CD1c-positive myeloid dendritic cell (primary cell): Measurements from ENCODE around the gene ADCY7.

Source experiments
- DNase-seq: peaks from one replicate; pipeline ENCODE4 v3.0.0-alpha.2; 2016; ENCODE audit errors: extremely low spot score

The ADCY7 gene

DNA sequence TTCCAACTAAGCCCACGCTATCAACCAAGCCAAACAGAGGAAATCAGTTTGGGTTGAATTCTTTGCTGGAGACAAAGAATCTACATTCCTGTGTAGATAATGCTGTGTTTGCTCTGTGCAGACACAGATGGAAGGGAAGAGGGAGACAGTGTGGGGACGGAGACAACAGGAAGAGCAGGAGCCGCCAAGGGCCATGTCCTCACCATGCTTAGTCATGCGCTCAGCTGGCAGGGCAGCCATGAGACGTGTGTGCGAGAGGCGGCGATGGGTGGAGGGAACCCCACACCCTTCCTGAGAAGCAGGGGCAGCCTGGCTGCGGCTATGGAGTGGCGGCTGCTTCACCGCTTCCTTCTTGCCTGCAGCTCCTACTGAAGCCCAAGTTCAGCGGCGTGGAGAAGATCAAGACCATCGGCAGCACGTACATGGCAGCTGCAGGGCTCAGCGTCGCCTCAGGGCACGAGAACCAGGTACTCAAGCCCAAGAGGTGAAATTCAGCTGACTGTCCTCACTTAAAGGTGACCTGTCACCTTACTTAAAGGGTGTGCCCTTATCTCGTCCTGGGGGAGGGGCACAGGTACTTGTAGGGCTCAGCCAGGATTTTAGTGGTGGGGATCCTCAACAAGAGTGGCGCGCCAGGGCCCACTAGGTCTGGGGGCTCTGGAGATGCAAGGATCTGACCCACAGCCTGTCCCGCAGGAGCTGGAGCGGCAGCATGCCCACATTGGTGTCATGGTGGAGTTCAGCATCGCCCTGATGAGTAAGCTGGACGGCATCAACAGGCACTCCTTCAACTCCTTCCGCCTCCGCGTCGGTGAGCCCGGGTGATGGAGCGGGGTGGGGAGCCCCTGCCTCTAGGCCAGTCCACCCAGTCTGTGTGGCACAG, 47.5 kb downstream of the ADCY7 start:
- DNase-seq = peak; percentile 81

DNA sequence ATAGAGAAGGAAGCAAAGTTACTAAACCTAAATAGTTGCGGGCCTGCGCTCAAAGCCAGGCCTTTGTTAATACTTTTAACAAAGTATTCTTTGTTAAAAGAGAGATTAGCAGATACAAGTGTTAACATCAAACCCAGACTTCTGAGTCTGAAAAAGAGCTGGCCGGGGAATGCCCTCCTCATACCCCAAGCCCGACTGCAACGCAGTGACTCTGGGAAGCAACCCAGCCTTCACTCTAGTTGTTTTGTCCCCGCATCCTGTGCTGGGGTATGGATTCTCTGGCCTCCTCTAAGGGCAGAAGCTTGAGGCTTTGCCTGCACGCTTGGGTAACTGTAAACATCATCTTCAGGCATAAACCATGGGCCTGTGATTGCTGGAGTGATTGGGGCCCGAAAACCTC, 48.3 kb downstream of the ADCY7 start:
- DNase-seq = no peak

DNA sequence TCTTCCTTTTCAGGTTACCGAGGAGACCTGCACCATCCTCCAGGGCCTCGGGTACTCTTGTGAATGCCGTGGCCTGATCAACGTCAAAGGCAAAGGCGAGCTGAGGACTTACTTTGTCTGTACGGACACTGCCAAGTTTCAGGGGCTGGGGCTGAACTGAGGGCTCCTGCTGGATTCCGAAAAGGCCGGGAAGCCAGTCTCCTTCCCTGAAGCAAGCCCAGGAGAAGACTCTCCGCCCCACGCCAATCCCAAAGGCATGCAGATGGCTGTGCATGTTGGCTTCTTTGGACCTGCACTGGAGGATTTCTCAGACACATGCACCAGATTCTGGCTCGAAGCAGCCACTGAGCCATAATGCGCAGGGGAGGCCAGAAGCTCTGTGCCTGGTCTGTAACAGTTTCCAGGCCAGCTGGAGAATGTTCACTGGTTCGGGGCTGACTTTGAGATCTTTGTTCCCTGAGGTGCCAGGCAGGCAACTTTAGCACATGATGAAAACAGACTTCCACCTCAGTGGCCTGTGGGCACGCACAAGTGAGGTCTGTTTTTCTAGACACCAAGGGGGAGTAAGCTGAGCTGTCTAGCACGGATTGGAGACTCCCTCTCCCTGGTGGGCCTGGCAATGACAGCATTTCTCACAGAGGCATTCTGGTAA, 49.1 kb downstream of the ADCY7 start:
- no peak for DNase-seq

DNA sequence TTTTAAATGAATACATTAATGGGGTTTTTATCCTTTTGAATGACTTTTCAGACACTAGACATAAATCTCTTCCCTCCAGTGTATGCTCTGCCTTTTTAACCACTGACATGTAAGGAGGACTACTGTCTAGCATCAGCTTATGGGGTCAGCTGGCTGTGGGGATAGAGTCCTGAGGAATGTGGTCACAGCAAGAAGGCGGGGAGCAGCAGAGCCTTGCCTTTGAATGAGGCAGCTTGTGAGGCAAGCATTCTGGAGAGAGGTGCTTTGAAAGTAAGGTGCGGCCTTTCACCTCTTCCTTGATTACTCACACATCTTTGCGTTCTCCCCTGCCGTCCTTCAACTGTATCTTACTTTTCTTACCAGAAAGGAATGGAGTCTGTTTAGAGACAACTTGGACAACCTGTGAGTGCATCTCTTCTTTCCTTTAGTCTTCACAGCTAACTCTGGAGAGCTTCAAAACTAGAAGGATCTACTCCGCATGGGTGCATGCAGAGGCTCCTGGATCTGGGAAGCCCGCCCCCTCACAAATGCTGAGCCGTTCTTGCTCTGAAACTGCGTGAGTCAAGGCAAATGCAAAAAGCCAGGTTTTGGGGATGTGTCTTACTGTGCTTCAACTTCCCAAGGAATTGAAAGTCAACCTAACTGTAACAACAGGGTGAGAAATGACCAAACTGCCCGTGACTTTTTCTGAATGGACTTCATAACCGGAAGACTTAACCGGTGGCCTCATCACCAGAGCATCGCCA, 49.9 kb downstream of the ADCY7 start:
- peak; percentile 59 for DNase-seq

DNA sequence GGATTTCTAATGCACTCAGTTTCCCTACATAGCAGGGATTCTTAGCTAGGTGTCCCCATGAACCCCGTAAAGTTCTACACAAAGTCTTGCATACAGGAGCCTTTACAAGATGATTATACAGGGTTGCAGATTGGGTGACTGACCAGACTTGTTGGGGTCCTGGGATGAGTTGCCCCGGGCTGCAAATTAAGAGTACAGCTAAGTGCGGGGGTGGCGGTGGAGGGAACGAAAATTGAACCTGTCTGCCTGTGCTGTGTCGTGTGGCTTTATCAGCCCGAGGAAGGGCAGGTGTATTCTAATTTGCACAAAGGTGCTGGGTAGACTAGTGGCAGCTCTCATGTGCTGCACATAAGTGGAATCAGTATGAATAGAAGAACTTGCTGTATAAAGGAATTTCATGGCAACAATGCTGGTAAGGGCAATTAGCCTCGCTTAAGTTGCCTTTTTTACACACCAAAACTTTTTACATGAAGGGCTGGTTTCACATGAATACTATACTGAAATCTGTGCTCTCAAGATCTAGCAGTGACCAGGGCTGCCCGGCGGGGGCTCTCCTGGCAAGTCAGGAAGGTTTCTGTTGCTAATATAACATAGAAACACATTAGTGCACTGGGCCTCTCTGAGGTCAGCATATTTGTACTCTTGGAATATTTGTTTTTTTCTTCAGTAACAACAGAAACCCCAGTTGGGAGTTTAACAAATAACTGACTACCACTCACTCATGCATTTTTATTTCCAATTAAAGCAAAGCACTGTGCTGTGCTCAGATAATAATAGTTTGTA, 50.7 kb downstream of the ADCY7 start:
- DNase-seq = no peak

DNA sequence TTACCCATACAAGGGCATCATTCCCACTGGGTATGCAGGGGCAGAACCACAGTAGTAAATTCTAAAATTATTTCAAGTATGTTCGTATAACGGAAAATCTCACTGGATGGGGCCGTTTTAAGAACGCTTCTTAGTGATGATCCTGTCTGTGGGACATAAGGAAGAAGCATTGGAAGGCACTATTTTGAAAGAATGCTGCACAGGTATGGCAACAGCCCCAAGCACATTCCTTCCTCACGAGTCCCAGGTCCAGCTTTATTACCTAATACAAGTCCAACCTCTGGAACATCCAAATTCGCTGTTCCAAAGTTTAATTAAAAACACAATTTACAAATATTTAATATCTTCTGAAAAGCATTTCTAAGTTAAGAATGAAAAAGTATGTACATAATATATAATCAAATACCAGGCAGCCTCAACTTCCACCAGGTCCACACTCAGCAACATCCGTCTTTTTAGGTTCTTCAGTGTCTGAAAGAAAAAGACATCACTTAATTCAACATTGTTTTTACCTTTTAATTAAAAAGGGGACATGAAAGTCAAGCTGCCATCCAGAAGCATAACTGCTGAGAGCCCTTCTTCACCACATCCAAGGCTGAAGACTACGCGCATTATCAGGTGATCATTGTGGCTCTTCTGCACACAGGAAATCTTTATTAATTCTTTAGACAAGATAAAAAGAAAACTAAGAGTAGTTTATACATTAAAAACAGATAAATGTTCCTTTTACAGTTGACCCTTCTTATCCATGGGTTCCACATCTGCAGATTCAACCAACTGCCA, 52.6 kb downstream of the ADCY7 start:
- DNase-seq = no peak

DNA sequence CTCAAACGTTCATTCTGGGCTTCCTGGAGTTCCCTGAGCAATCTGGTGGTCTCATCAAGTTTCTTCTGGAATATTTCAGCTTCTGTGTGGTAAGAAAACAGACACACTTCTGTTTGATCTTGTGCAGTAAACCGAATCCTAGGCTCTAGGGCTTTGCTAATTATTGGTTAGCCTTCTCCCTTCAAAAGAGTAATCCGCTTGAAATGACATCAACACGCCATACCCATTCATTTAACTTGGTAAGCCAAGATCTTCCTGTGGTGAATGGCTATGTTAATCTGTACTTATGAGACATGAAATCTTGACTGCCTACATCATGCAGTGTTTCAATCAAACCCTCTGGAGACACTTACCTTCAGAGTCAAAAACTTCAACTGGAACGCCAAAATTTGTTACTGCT, 54.0 kb downstream of the ADCY7 start:
- no peak for DNase-seq

DNA sequence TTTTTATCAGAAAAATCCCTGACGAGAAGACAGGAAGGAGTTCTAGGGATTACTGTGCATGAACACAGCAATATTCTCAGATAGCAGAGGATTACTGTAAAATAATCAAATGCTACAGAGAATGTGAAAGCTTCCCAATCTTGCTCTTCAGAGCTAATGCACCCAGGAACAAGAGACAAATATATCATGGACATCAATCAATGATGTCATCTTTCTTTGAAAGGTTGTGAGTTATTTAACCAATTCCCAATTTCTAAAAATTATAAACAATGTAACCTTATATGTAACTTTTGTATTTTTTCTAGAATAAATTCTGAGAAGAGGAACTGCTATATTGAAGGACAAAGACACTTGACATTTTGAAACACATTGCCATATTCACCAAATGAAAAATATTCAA, 56.0 kb downstream of the ADCY7 start:
- DNase-seq = no peak

DNA sequence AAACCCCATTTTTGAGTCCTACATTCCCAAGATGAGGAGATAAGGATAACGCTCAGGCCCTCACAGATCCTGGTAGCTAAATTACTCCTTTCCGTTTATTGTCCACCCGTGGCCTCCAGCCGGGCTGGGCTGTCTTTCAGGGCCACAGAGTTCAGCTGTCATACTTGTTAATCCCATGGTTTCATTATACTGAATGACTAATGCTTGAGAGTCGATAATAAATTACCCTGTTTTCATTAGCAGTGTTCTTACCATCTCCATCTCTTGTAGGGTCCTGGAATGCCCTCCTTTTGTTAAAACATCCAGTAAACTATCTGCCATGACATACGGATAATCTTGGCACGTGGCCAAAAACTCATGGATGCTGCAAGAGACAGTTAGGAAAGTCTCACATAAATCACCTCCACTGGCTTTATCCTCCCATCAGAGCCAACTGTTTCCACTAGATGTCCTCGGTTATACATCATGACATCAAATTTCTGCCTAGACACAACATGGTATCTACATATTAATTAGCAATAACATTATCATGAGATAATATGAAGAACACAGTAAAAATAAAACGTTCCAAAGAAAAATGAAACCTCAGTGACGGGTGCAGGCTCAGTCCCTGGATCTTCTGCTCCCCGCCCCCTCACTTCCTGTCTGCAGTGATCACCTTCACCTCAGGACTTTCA, 57.1 kb downstream of the ADCY7 start:
- peak; percentile 28 for DNase-seq

DNA sequence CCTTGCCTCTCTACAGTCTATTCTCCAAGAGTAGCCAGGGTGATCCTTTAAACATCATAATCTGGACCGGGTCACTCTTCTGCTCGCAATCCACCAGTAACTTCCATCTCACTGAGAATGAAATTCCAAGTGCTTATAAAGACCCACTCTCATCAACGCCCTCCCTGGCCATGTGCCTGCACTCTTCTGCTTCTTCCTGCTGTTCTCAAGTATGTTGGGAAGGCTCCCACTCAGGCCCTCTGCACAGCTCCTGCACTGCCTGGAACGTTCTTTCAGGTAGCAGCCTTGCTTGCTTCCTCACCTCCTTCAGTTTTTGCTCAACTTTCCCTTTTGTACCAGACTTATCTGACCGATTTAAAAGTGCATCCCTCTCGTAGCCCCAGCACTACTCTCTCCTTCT, 58.0 kb downstream of the ADCY7 start:
- DNase-seq = no peak

DNA sequence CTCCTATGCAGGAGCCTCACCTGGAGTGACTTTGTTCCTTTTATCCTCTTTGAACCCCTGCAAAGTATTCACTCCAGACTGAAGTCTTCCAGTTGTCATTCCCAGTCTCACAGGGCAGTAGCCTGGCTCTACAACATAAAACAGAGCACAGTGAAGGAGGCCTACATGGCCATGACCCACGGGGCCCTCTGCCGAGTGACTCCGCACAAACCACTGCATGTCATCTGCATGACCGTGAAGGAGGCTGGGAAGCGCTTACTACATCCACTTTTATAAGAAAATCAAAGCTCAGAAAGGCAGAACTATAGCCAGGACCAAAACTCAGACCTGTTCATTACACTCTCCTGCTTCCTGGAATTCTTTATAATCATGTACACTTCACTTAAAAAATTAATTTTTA, 59.9 kb downstream of the ADCY7 start:
- DNase-seq = no peak

DNA sequence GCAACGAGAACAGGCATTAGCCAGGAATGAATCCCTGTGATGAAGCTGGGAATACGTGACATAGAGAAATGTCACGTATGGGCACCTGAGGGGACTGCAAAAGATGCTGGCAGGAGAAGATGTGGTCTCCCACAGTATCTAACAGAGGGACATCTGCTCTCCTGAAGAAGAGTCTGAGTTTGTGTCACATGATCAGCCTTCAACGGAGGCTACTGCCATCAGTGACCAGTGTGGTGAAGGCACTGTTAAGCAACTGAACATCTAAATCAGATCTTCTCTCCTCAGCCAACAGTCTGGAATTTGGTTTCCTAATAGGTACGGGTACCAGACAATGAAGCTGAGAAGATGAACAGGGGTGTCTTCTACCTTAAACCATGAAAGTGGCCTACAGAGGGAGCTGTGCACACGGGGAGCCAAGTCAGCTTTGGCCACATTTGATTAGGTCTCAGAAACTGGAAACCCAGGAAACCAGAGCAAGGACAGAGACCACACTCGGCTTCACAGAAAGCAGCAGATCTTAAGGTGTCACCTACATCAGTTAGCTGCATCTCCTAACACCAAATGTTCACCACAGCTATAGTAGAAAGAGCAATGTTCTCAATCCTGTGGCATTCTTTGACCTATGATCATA, 60.6 kb downstream of the ADCY7 start:
- peak; percentile 61 for DNase-seq

DNA sequence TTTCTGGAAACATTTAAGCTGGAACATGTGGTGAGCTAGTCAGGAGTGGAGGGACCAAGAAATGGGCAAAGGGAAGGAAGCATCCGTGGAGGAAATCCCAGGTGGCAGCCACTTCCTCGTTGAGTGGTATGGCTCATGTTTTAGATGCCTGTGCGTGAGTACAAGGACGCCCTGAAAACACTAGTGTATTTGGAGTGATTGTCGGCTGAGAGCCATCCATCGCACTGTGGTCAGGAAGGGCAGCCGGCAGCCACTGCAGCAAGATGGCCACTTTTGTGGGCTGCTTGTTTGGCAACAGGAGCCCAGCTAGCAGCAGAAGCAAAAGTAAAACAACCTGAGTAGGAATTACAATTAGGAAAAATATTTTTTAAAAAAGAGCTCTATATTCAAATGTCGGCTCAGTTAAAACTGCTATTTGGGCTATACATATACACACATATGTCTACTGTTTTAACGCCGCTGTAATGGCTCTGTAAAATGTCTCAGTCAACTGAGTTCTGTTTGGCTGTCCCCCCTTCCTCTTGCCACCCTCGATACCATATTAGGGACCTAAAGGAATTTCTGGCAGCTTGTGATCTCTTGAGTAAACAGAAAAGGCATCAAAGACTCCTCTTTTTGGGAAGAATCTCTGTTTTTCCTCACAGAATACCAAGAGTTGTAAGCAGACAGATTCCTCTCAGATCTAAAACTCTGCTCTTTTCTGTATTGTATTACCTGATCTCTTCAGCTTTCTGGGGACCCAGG, 63.3 kb downstream of the ADCY7 start:
- DNase-seq = no peak

DNA sequence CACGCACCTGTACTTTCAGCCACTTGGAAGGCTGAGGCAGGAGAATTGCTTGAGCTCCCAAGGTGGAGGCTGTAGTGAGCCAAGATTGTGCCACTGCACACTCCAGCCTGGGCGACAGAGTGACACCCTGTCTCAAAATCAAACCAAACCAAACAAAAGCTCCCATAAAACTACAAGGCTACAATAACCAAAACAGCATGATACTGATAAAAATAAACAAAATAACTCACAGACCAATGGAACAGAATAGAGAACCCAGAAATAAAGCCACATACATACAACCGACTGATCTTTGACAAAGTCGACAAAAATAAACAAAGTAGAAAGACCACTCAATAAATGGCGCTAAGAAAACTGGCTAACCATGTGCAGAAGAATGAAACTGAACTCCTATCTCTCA, 65.2 kb downstream of the ADCY7 start:
- DNase-seq = no peak

DNA sequence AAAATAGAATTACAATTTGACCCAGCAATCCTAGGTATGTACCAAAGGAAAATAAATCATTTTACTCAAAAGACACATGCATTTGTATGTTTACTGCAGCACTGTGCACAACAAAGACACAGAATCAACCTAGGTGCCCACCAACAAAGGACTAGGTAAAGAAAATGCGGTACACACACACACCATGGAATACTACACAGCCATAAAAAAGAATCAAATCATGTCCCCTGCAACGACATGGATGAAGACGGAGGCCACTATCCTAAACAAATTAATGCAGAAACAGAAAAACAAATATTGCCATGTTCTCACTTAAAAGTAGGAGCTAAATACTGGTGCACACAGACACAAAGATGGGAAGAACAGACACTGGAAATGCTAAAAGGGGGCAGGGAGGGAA, 66.2 kb downstream of the ADCY7 start:
- DNase-seq = no peak

DNA sequence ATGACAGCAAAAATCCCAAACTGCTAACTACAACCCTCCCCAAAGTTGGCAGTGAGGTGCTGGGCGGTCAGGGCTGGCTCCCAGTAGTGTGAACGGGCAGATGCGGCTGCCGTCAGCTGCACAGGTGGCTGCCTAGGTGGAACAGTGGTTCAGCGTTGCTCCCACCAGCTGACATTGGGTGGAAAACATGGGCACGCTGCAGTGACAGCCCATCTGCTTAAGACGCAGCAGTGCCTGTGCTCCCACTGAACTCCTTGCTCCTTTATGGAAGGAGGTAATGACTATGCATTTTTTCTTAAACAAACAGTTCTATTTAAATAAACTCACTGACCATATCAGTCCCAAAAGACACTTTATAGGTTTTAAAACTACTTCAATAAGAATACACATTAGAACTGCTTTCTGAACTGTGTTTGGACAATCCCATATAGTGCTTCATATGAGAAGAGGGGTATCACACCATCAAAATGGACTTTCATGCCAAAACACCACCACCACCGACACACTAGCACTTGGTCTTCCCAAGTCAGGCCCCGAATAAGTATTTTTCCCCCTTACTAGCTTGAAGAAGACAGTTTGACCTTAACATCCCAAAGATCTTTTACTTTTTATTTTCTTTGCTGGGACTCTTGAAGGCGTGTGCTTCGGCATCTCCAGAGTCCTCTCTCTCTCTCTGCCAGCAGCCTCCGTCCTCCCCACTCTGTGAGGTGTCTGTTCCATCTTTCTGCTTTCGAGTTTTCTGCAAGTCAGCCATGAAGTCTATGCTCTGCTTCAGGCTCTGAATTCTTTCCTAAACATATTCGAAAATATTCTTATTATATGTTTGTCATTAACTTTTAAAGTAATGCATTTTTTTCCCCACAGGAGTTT, 68.0 kb downstream of the ADCY7 start:
- no peak for DNase-seq

DNA sequence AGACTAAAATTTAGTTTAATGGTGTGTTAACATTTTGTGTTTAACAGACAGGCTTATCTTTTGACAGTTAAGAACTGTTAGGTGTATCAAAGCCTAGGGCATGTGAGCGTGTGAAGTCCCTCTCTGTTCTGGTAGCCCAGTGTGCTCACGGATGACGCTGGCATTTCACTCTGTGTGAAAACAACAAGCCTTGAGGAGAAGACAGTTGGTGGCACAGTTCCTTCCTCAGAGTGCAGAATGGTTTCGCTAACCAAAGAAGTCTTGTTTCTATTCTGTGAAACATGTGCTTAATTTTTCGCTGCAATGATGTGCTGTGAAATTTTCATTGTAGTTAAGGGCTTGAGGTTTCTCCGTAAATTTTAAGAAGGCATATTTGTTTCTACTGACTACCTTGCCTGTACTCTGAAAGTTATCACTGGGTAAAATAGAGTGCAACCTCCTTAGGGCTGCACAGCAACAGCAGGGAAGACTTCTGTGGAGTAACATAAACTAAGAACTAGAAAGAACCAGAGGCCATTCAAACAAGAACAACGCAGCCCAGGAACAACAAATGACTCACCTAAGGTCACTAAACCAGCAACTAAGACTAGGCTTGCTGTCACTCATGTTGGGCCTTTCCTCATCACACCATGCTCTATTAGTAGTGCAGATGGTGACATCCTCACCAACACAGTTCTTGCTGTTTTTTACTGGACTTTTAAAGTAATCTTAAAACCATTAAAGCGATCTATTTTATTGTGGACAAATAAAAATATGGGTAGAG, 69.0 kb downstream of the ADCY7 start:
- DNase-seq = no peak

DNA sequence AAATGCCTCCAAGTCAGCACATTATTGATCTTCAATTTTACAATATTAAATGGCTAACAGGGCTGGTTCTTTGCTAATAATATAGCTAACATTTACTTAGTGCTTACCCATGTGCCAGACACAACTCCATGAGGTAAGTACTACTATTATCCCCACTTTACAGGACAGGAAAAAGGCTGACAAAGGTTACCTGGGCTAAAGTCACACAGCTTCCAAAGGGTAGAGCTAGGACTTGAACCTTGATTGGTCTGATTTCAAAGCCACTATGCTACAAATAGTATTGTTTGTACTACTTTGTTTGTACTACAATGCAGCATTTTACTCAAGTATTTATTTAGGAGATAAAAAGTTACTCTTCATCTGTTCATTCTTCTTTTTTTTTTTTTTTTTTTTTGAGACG, 70.5 kb downstream of the ADCY7 start:
- DNase-seq = no peak
